MM.1S (cell line): Measurements from ENCODE around the gene C17orf107.

Experiments
- DNase-seq: peaks from one replicate; pipeline ENCODE4 v3.0.0-alpha.2; 2015
- H2AFZ ChIP-seq: fragments of 300-600 bp; sonication (generic); 2 replicates; pipeline ENCODE4 v1.6.0; 2016; ENCODE audit warnings: antibody characterized with exemption, low read length
- H3F3A ChIP-seq: fragments of 300-600 bp; sonication (generic); 2 replicates; pipeline ENCODE4 v1.6.1; 2016; ENCODE audit warnings: mild to moderate bottlenecking, antibody characterized with exemption, low read length, moderate library complexity, mixed read lengths; ENCODE audit not compliant: insufficient read depth
- H3K27ac ChIP-seq: fragments of 300-600 bp; sonication (generic); 2 replicates; pipeline ENCODE4 v1.5.1; 2016; ENCODE audit warnings: mild to moderate bottlenecking, low read length
- H3K27me3 ChIP-seq: fragments of 300-600 bp; sonication (generic); replicated peaks from 2 replicates; pipeline ENCODE4 v1.6.0; 2016; ENCODE audit warnings: low read length; ENCODE audit not compliant: insufficient read depth
- H3K36me3 ChIP-seq: fragments of 300-600 bp; sonication (generic); replicated peaks from 2 replicates; pipeline ENCODE4 v1.6.1; 2016; ENCODE audit warnings: mild to moderate bottlenecking, low read length, mixed read lengths; ENCODE audit not compliant: insufficient read depth
- H3K4me1 ChIP-seq: fragments of 300-600 bp; sonication (generic); 2 replicates; pipeline ENCODE4 v1.6.1; 2016; ENCODE audit warnings: low read length, mixed read lengths
- H3K4me2 ChIP-seq: fragments of 300-600 bp; sonication (generic); 2 replicates; pipeline ENCODE4 v1.6.0; 2016; ENCODE audit warnings: low read depth, low read length
- H3K4me3 ChIP-seq: fragments of 300-600 bp; sonication (generic); 2 replicates; pipeline ENCODE4 v1.5.1; 2016; ENCODE audit warnings: low read length, mixed read lengths
- H3K79me2 ChIP-seq: fragments of 300-600 bp; sonication (generic); 2 replicates; pipeline ENCODE4 v1.6.1; 2016; ENCODE audit warnings: mixed run types, low read length, mixed read lengths
- H3K9ac ChIP-seq: fragments of 300-600 bp; sonication (generic); 2 replicates; pipeline ENCODE4 v1.6.1; 2016; ENCODE audit warnings: low read length, mixed read lengths
- H3K9me2 ChIP-seq: fragments of 300-600 bp; sonication (generic); replicated peaks from 2 replicates; pipeline ENCODE4 v1.6.1; 2016; ENCODE audit warnings: mild to moderate bottlenecking, low read length, mixed read lengths; ENCODE audit not compliant: insufficient read depth
- H3K9me3 ChIP-seq: fragments of 300-600 bp; sonication (generic); replicated peaks from 2 replicates; pipeline ENCODE4 v1.6.1; 2016; ENCODE audit warnings: mild to moderate bottlenecking, low read length, mixed read lengths; ENCODE audit not compliant: insufficient read depth
- H4K20me1 ChIP-seq: fragments of 300-600 bp; sonication (generic); 2 replicates; pipeline ENCODE4 v1.6.1; 2016; ENCODE audit warnings: mild to moderate bottlenecking, low read length, moderate library complexity, mixed read lengths; ENCODE audit not compliant: insufficient read depth
- EZH2 ChIP-seq: fragments of 300-600 bp; sonication (generic); optimal IDR thresholded peaks from 2 replicates; pipeline ENCODE3; 2017; ENCODE audit warnings: low read depth, mild to moderate bottlenecking, antibody characterized with exemption, low read length, mixed read lengths
- EZH2phosphoT487 ChIP-seq: fragments of 300-600 bp; sonication (generic); IDR thresholded peaks from 2 replicates; pipeline ENCODE4 v1.6.1; 2018; ENCODE audit warnings: antibody characterized with exemption, low read length
- TF ChIP-seq, protein P1 (sequence below): fragments of 300-600 bp; sonication (generic); IDR thresholded peaks from 2 replicates; pipeline ENCODE4 v1.5.1; 2016; ENCODE audit warnings: antibody characterized with exemption, low read length, mixed read lengths

Gene C17orf107

DNA sequence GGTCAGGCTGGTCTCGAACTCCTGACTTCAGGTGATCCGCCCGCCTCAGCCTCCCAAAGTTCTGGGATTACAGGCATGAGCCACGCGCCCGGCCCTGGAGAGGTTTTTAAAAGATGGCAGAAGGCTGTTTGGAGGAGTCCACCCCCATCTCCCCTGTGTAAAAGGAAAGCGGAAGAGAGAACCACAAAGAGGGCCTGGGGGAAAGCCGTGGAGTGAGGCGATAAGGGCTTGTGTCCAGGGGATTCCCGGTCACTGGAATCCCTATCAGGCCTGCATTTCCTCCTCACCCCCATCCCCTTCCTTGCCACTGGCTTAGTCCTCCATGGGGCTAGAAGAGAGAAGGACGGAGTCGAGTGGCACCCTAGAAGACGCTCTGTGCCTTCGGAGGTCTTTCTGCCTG, 32.6 kb downstream of the C17orf107 start, which contains the start of gene GP1BA:
GP1BA (plus strand) TSS at position 315 of the 400 bp plus-strand sequence. CDS start 328 bp downstream, outside the sequence.
- no peak within 1 kb of the TSS for H3K27ac ChIP-seq
- H3K9me3 ChIP-seq = no peaks in the 10 kb centered on the region
- peaks cover 9% of the 10 kb centered on the region for H3K4me1 ChIP-seq
- no peaks in the 10 kb centered on the region for H3K79me2 ChIP-seq
- no peaks in the 10 kb centered on the region for H3K9me2 ChIP-seq
- no peaks in the 10 kb centered on the region for H3K36me3 ChIP-seq
- DNase-seq = no peak
- H3F3A ChIP-seq = peaks cover 9% of the 10 kb centered on the region
- no peak within 1 kb of the TSS for H2AFZ ChIP-seq
- no peak within 1 kb of the TSS for H3K4me2 ChIP-seq
- H3K4me3 ChIP-seq = no peak within 1 kb of the TSS
- H3K27me3 ChIP-seq = no peaks in the 10 kb centered on the region
- no peaks in the 10 kb centered on the region for H4K20me1 ChIP-seq
- H3K9ac ChIP-seq = no peak within 1 kb of the TSS
- TF ChIP-seq, protein P1, sequence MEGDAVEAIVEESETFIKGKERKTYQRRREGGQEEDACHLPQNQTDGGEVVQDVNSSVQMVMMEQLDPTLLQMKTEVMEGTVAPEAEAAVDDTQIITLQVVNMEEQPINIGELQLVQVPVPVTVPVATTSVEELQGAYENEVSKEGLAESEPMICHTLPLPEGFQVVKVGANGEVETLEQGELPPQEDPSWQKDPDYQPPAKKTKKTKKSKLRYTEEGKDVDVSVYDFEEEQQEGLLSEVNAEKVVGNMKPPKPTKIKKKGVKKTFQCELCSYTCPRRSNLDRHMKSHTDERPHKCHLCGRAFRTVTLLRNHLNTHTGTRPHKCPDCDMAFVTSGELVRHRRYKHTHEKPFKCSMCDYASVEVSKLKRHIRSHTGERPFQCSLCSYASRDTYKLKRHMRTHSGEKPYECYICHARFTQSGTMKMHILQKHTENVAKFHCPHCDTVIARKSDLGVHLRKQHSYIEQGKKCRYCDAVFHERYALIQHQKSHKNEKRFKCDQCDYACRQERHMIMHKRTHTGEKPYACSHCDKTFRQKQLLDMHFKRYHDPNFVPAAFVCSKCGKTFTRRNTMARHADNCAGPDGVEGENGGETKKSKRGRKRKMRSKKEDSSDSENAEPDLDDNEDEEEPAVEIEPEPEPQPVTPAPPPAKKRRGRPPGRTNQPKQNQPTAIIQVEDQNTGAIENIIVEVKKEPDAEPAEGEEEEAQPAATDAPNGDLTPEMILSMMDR = no peak
- TF ChIP-seq EZH2 (no peak), EZH2phosphoT487 (no peak)

DNA sequence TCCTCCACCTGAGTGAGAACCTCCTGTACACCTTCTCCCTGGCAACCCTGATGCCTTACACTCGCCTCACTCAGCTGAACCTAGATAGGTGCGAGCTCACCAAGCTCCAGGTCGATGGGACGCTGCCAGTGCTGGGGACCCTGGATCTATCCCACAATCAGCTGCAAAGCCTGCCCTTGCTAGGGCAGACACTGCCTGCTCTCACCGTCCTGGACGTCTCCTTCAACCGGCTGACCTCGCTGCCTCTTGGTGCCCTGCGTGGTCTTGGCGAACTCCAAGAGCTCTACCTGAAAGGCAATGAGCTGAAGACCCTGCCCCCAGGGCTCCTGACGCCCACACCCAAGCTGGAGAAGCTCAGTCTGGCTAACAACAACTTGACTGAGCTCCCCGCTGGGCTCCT, 33.4 kb downstream of the C17orf107 start:
- no peak overlapping the region for H3K4me2 ChIP-seq
- H3K4me3 ChIP-seq = no peak overlapping the region
- no peaks in the 10 kb centered on the region for H3K9me2 ChIP-seq
- H3K9me3 ChIP-seq = no peaks in the 10 kb centered on the region
- H3K79me2 ChIP-seq = peaks cover 6% of the 10 kb centered on the region; the same call in 1 of the 2 replicates
- H3F3A ChIP-seq = peaks cover 9% of the 10 kb centered on the region
- H3K27ac ChIP-seq = no peak overlapping the region
- H3K36me3 ChIP-seq = no peaks in the 10 kb centered on the region
- no peak overlapping the region for H2AFZ ChIP-seq
- TF ChIP-seq EZH2 (no peak), EZH2phosphoT487 (no peak)
- TF ChIP-seq, protein P1 = no peak
- H3K4me1 ChIP-seq = peaks cover 9% of the 10 kb centered on the region
- H3K27me3 ChIP-seq = no peaks in the 10 kb centered on the region
- no peak for DNase-seq
- H4K20me1 ChIP-seq = no peaks in the 10 kb centered on the region
- H3K9ac ChIP-seq = no peak overlapping the region

DNA sequence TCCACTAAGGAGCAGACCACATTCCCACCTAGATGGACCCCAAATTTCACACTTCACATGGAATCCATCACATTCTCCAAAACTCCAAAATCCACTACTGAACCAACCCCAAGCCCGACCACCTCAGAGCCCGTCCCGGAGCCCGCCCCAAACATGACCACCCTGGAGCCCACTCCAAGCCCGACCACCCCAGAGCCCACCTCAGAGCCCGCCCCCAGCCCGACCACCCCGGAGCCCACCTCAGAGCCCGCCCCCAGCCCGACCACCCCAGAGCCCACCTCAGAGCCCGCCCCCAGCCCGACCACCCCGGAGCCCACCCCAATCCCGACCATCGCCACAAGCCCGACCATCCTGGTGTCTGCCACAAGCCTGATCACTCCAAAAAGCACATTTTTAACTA, 34.3 kb downstream of the C17orf107 start:
- H3K4me3 ChIP-seq = no peak overlapping the region
- no peak overlapping the region for H2AFZ ChIP-seq
- H3K4me1 ChIP-seq = peaks cover 14% of the 10 kb centered on the region
- no peak for DNase-seq
- peaks cover 9% of the 10 kb centered on the region for H3F3A ChIP-seq
- no peak overlapping the region for H3K27ac ChIP-seq
- no peaks in the 10 kb centered on the region for H3K9me2 ChIP-seq
- H3K79me2 ChIP-seq = peaks cover 14% of the 10 kb centered on the region
- H3K27me3 ChIP-seq = no peaks in the 10 kb centered on the region
- no peak overlapping the region for H3K9ac ChIP-seq
- TF ChIP-seq, protein P1 = no peak
- TF ChIP-seq EZH2phosphoT487 (no peak), EZH2 (no peak)
- no peak overlapping the region for H3K4me2 ChIP-seq
- no peaks in the 10 kb centered on the region for H3K36me3 ChIP-seq
- H3K9me3 ChIP-seq = no peaks in the 10 kb centered on the region
- no peaks in the 10 kb centered on the region for H4K20me1 ChIP-seq
